ENCODE data around the gene AFDN. TPM values are rescaled to one million over a fixed set of nuclear protein-coding genes. Genes with fewer than 3 reads are reported as not detected.

AFDN gene
- total and polyA plus RNA-seq, 2 experiments from 2014 or later: 130 to 198 TPM

GRCh38 chr6:167856999-167857660, 30.4 kb downstream of the AFDN start:
- Histone ChIP-seq H3K79me2 (peaks cover 98% of the 10 kb centered on the region), H3K4me2 (peak overlapping the region; percentile 53), H2AFZ (no peak overlapping the region), H4K20me1 (ENCODE audit: insufficient read depth, poor library complexity, severe bottlenecking) (peaks cover 56% of the 10 kb centered on the region), H3K4me3 (no peak overlapping the region), H3K27me3 (no peaks in the 10 kb centered on the region), H3K9me2 (replicated peaks; ENCODE audit: insufficient read depth) (no peaks in the 10 kb centered on the region), H3K27ac (peak overlapping the region; percentile 83), H3K9me3 (ENCODE audit: low read depth) (no peaks in the 10 kb centered on the region), H3K4me1 (ENCODE audit: insufficient read depth) (peaks cover 51% of the 10 kb centered on the region), H3K36me3 (replicated peaks; ENCODE audit: insufficient read depth, low read depth) (no peaks in the 10 kb centered on the region)
- DNase-seq (ENCODE audit: low spot score): peak; percentile 72
- TF ChIP-seq CTCF (IDR thresholded peaks at IDR 0.05; ENCODE audit: poor library complexity) (no peak), EZH2phosphoT487 (IDR thresholded peaks at IDR 0.05; ENCODE audit: low read depth, severe bottlenecking, unreplicated experiment) (no peak), EZH2 (IDR thresholded peaks at IDR 0.05; ENCODE audit: borderline replicate concordance) (no peak)
- WGBS (ENCODE audit: low lambda C conversion rate, missing lambda C conversion rate): 42% methylated on average over 5 of the region's 5 CpGs

GRCh38 chr6:167858086-167858591, 31.4 kb downstream of the AFDN start:
- peaks cover 51% of the 10 kb centered on the region for H3K4me1 ChIP-seq (ENCODE audit: insufficient read depth)
- H3K27ac ChIP-seq: peak overlapping the region; percentile 83
- H2AFZ ChIP-seq: no peak overlapping the region
- no peaks in the 10 kb centered on the region for H3K27me3 ChIP-seq
- peaks cover 62% of the 10 kb centered on the region for H4K20me1 ChIP-seq (ENCODE audit: insufficient read depth, poor library complexity, severe bottlenecking)
- peaks cover 98% of the 10 kb centered on the region for H3K79me2 ChIP-seq
- TF ChIP-seq EZH2 (IDR thresholded peaks at IDR 0.05; ENCODE audit: borderline replicate concordance): no peak
- TF ChIP-seq CTCF (IDR thresholded peaks at IDR 0.05; ENCODE audit: poor library complexity): no peak
- TF ChIP-seq EZH2phosphoT487 (IDR thresholded peaks at IDR 0.05; ENCODE audit: low read depth, severe bottlenecking, unreplicated experiment): no peak
- no peak for DNase-seq (ENCODE audit: low spot score)
- peak overlapping the region; percentile 53 for H3K4me2 ChIP-seq
- no peaks in the 10 kb centered on the region for H3K36me3 ChIP-seq (replicated peaks; ENCODE audit: insufficient read depth, low read depth)
- no peaks in the 10 kb centered on the region for H3K9me3 ChIP-seq (ENCODE audit: low read depth)
- no peaks in the 10 kb centered on the region for H3K9me2 ChIP-seq (replicated peaks; ENCODE audit: insufficient read depth)
- no peak overlapping the region for H3K4me3 ChIP-seq
- 15% methylated on average over 1 of the region's 1 CpG for WGBS (ENCODE audit: low lambda C conversion rate, missing lambda C conversion rate)

GRCh38 chr6:167858842-167859664, 32.3 kb downstream of the AFDN start:
- Histone ChIP-seq H4K20me1 (ENCODE audit: insufficient read depth, poor library complexity, severe bottlenecking) (peaks cover 64% of the 10 kb centered on the region), H3K9me3 (ENCODE audit: low read depth) (no peaks in the 10 kb centered on the region), H3K27ac (peak overlapping the region; percentile 83), H3K36me3 (replicated peaks; ENCODE audit: insufficient read depth, low read depth) (no peaks in the 10 kb centered on the region), H2AFZ (no peak overlapping the region), H3K4me1 (ENCODE audit: insufficient read depth) (peaks cover 51% of the 10 kb centered on the region), H3K79me2 (peaks cover 98% of the 10 kb centered on the region), H3K27me3 (no peaks in the 10 kb centered on the region), H3K4me2 (peak overlapping the region; percentile 53), H3K9me2 (replicated peaks; ENCODE audit: insufficient read depth) (no peaks in the 10 kb centered on the region), H3K4me3 (no peak overlapping the region)
- TF ChIP-seq CTCF (IDR thresholded peaks at IDR 0.05; ENCODE audit: poor library complexity) (no peak), EZH2 (IDR thresholded peaks at IDR 0.05; ENCODE audit: borderline replicate concordance) (no peak), EZH2phosphoT487 (IDR thresholded peaks at IDR 0.05; ENCODE audit: low read depth, severe bottlenecking, unreplicated experiment) (no peak)
- 50% methylated on average over 7 of the region's 7 CpGs for WGBS (ENCODE audit: low lambda C conversion rate, missing lambda C conversion rate)
- DNase-seq (ENCODE audit: low spot score): no peak
